Activated T-helper 17 cell treated with anti-CD3 and anti-CD28 coated beads, Interleukin-2, amount 50 U/mL, for 72 hours (primary cell): ENCODE measurements around the gene EPB41L5. TPM values are rescaled to one million over a fixed set of nuclear protein-coding genes. Genes with fewer than 3 reads are reported as not detected.
A peak's percentile ranks its signal among the peaks of the same experiment; 100 is the strongest.

Experiments
- ATAC-seq: fragments of 150-1000 bp; cut with Tn5 transposase; replicated peaks from 2 replicates; pipeline ENCODE4 v1.10.0; 2021; ENCODE audit warnings: mild to moderate bottlenecking, moderate library complexity
- H3K27ac Mint-ChIP-seq: one replicate; pipeline ENCODE4 v1.8.0; 2022; ENCODE audit warnings: mixed read lengths
- H3K27me3 Mint-ChIP-seq: one replicate; pipeline ENCODE4 v1.8.0; 2022; ENCODE audit warnings: mixed read lengths
- H3K36me3 Mint-ChIP-seq: one replicate; pipeline ENCODE4 v1.8.0; 2022; ENCODE audit warnings: low read depth, mild to moderate bottlenecking, mixed read lengths
- H3K4me1 Mint-ChIP-seq: one replicate; pipeline ENCODE4 v1.8.0; 2022; ENCODE audit warnings: mixed read lengths
- H3K4me3 Mint-ChIP-seq: one replicate; pipeline ENCODE4 v1.8.0; 2022; ENCODE audit warnings: mild to moderate bottlenecking, mixed read lengths
- H3K9me3 Mint-ChIP-seq: one replicate; pipeline ENCODE4 v1.8.0; 2022; ENCODE audit warnings: mixed read lengths
- total RNA-seq, 2 donors: library from RNA; stranded (reverse); gene quantifications; one replicate each; pipeline ENCODE4 v1.2.3, GENCODE V29; 2022

EPB41L5 gene
- total RNA-seq, 2 donors from 2014 or later, result 1.9 to 2.4 TPM

DNA sequence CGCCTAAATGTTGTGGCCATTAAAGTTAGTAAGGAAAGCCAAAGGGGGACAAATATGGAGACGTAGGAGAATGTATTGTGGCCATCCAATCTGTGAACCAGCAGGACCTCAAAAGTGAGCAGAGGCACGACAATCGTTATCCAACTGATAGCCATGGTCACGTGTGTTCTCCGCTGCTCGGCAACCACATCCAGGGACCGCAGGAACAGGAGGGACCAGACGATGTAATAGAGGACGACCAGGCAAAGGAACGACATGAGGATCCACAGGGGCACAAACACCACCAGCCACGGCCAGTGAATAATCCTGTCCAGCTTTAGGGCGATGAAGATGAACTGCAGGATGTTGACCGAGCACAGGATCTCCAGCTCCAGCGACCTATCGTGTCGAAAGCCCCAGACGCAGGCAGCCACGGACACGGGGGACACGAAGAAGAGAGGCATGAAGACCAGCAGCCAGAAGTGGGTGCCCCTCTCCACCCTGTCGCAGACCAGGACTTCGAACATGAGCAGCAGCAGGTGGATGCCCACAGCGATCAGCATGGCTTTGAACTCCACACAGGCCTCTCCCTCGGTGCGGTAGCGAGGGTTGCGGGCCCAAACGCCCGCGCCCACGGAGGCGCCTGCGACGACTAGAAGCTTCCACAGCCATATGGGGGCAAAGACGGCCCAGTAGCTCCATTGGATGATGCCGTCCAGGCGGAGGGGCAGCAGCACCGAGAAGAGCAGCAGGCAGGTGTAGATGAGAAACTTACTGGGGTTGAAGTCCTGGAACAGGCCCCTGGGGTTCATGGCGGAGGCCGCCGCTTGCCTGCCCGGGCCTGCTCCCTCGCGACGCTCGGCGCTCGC is 209.5 kb downstream of the EPB41L5 start:
- Mint-ChIP-seq H3K9me3 (peaks cover 3% of the 10 kb centered on the region), H3K27me3 (no peaks in the 10 kb centered on the region), H3K4me3 (peak overlapping the region; percentile 83), H3K27ac (peak overlapping the region; percentile 88), H3K4me1 (peaks cover 33% of the 10 kb centered on the region), H3K36me3 (peaks cover 42% of the 10 kb centered on the region)
- no peak for ATAC-seq

DNA sequence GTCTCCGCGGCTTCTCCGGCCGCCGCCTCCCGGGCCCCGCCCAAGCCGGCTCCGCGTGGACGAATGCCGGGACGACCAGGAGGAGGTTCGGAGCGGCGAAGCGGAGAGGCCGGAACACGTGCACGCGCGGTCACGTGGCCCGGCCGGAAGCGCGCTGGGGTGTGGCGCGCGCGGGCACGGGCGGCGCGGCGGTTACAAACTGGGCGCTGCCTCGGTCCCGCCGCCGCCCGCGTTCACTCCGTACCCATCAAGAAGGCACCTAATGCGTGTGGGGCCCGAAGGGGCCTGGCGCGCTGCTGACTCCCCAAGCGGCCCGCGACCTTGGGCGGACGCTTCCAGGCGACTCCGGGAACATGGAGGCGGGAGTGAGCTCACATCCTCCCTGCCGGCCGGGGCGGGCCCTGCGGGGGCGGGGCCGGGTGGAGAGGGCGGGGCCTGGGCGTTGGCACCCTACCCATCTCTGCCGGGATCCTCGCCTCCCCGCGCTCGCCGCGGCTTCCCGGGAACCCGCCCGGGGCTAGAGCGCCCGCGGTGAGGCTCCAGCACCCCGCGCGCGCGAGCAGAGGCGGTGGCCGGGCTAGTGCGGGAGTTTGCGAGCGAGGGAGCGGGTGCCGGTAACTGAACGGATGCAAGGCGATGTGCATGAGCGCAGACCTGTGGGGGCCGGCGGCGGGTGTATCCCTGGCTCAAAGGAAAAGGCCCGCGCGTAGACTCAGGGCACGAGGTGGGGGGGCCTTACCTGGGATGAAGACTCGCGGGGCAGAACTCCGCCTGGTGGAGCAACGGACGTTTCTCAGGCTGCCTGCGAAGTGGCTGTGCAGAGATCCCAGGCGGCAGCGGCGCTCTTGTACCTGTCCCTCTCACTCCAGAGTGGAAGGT is 210.4 kb downstream of the EPB41L5 start, which contains the start of gene TMEM185B:
Gene TMEM185B, minus strand, starts transcription at position 367 of the 879 bp plus-strand sequence. CDS start 424 bp downstream, outside the sequence.
- Mint-ChIP-seq H3K4me1 (peaks cover 31% of the 10 kb centered on the region), H3K9me3 (peaks cover 3% of the 10 kb centered on the region), H3K4me3 (peak within 1 kb of the TSS; percentile 83), H3K36me3 (peaks cover 43% of the 10 kb centered on the region), H3K27me3 (no peaks in the 10 kb centered on the region), H3K27ac (peak within 1 kb of the TSS; percentile 88)
- ATAC-seq, result peak; percentile 94

DNA sequence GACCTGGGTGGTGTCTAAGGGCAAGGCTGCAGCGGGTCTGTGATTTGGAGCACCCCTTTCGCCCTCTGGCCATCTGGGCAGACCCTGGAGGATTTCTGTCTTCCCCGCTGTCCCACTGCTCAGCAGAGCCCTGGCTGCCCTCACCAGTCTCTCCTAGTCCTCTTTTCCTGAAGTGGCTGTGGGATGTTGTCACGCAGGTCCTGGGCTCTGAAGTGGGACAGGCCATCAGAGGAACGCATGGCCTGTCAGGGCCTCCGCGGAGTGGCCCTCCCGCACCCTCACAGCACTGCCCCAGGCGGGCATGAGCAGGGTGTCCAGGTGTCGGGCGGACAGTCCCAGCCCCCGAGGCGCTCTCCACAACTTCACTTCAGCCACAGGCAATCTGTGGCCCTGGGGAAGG is 211.4 kb downstream of the EPB41L5 start:
- H3K27ac Mint-ChIP-seq, result peak overlapping the region; percentile 84
- ATAC-seq, result no peak
- peaks cover 43% of the 10 kb centered on the region for H3K36me3 Mint-ChIP-seq
- peaks cover 37% of the 10 kb centered on the region for H3K4me1 Mint-ChIP-seq
- no peaks in the 10 kb centered on the region for H3K27me3 Mint-ChIP-seq
- H3K4me3 Mint-ChIP-seq, result peak overlapping the region; percentile 83
- peaks cover 3% of the 10 kb centered on the region for H3K9me3 Mint-ChIP-seq

DNA sequence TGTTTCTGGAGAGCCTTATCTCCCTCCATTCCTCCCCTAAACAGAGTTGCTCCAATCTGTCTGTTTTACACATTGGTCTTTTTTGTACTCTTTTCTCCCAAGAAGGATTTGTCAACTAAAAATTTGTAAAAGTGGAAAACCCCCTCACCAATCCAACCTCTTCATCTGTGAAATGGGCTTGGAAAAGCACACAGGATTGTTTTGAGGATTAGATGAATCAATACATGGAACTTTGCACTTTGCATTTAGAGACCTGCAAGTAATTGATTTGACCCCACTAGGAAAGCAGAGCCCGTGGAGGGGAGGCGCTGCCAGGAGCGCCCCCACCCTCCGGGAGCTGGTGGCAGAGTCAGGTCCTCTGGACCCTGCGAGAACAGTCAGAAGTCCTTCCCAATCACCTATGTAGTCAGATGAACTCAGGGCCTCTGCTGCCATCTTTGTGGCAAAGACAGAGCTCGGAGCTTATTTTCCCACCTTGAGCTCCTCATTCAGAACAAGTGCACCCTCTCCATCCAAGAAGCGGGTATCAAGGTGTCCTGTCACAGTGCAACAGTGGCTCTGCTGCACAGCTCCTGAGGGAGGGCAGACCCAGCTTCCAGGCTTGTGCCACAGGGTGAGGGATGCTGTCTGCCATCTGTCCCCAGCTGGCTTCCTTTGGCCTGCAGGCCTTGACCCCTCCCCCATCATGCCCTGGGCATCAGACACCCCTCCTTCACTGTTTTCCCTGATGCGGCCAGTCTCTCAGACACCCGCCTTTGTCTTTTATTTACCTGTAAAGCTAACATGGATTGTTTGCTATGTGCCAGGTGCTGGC is 212.1 kb downstream of the EPB41L5 start:
- Mint-ChIP-seq H3K27me3 (no peaks in the 10 kb centered on the region), H3K4me1 (peaks cover 37% of the 10 kb centered on the region), H3K36me3 (peaks cover 41% of the 10 kb centered on the region), H3K27ac (peak overlapping the region; percentile 84), H3K9me3 (peaks cover 3% of the 10 kb centered on the region), H3K4me3 (peak overlapping the region; percentile 83)
- ATAC-seq, result no peak

DNA sequence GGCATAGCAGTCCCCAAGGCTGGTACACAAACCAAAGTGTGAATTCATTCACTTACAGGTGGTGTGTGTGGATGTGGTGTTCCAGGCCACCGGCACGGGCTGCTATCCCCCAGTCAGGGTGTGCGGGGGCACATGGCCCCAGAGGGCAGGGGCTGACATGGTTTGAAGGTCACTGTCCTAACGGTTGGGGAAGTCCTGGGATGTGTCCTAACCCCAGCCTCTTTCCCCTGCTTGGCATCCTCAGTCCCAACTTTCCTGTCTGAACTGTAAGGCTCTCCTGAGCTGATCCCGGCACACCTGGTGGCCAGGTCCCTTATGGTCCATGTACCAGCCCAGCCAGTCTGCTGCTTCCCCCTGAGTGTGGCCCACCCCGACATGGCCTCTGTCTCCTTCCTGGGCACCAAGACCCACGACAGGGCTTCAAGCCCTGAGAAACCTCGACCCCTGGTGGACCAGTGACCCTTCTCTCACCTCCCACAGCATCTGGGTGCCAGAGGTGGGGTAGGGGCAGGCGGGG is 212.7 kb downstream of the EPB41L5 start:
- no peaks in the 10 kb centered on the region for H3K27me3 Mint-ChIP-seq
- peaks cover 38% of the 10 kb centered on the region for H3K36me3 Mint-ChIP-seq
- H3K9me3 Mint-ChIP-seq, result peaks cover 3% of the 10 kb centered on the region
- no peak for ATAC-seq
- peaks cover 32% of the 10 kb centered on the region for H3K4me1 Mint-ChIP-seq
- H3K4me3 Mint-ChIP-seq, result no peak overlapping the region
- H3K27ac Mint-ChIP-seq, result no peak overlapping the region

DNA sequence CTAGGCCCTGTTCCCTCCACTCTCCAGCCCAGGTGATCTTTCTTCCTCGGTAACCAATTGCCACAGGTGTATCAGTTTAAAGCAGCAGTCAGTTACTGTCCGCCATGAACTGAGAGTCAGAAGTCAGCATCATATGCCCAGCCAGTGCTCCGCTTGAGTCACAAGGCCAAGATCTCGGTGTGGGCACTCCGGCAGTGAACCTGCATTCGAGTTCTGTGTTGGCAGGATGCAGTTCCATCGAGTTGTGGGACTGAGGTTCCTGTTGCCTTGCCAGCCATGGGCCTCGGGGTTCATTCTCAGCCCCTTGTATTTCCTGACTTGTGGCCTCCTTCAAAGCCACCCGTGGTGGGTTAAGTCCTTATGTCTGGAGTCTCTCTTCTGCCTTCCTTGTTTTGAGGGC is 213.4 kb downstream of the EPB41L5 start:
- Mint-ChIP-seq H3K4me3 (no peak overlapping the region), H3K4me1 (peaks cover 30% of the 10 kb centered on the region), H3K27ac (peak overlapping the region; percentile 70), H3K36me3 (peaks cover 37% of the 10 kb centered on the region), H3K27me3 (no peaks in the 10 kb centered on the region), H3K9me3 (peaks cover 3% of the 10 kb centered on the region)
- no peak for ATAC-seq

DNA sequence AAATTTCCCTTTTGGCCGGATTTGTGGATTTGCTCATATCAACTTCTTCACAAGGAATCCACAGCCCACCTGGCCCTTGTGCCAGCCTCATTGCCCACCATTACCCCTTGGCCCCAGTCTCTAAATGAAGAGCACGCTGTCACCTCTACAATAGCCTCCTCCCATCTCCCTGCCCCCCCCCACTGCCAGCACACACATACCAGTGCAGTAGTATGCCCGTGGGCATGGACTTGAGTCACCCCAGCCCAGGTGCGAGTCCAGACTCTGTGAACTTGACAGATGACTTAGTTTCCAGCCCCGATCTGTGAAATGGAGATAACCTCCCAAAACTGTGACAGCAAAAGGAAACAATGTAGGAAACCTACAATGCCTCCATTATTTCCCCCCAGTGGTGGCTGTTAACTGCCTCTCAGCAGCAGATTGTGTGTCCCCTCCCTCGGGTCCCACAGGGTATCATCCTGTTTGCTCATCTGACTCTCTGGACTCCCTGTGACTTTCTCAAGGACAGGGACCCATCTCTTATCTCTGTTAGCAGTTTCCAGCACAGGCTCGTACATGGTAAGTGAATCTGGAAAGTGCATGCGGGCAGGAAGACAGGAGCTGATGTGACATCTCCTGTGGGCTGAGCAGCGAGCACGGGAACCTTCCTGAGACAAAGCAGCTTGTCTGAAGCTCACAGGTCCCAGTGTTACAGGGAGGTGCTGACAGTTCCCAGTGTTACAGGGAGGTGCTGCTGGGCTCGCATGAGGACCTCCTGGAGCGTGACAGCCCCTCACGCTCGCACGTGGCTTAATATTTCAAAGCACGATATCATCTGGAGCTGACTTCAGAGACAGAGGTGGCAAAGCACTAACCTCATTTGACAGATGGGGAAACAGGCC is 214.5 kb downstream of the EPB41L5 start:
- H3K4me3 Mint-ChIP-seq, result no peak overlapping the region
- H3K27ac Mint-ChIP-seq, result peak overlapping the region; percentile 28
- peaks cover 20% of the 10 kb centered on the region for H3K4me1 Mint-ChIP-seq
- peaks cover 31% of the 10 kb centered on the region for H3K36me3 Mint-ChIP-seq
- no peaks in the 10 kb centered on the region for H3K27me3 Mint-ChIP-seq
- ATAC-seq, result no peak
- H3K9me3 Mint-ChIP-seq, result peaks cover under 1% of the 10 kb centered on the region

DNA sequence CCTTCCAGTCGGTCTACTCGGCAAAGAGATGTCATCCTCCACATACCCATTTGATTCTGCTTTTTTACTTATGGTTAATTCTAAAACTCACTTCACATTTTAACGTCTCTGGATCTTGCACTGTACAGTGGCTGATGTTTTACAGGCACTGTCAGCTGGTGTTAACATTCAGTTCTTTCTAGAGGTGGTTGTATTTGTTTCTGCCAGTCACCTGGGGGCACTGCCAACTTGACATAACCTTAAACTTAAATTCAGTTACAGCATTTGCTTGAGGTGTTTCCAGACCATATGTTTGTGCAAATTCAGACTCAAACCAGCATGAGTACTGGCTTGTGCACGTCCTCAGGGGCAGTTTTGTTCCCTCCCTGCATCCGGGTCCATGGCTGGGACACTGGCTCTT is 215.6 kb downstream of the EPB41L5 start:
- Mint-ChIP-seq H3K9me3 (no peaks in the 10 kb centered on the region), H3K36me3 (peaks cover 27% of the 10 kb centered on the region), H3K4me3 (peak overlapping the region; percentile 85), H3K27ac (peak overlapping the region; percentile 47), H3K27me3 (no peaks in the 10 kb centered on the region), H3K4me1 (peaks cover 24% of the 10 kb centered on the region)
- ATAC-seq, result no peak

Other genes with a start within 250 kb of the EPB41L5 start
- gene TMEM185B, start 210.3 kb downstream of the EPB41L5 start, total RNA-seq, result 10 to 100 TPM; 28.0 to 31.2 TPM
- gene RALB, start 239.8 kb downstream of the EPB41L5 start, total RNA-seq, result 10 to 100 TPM; 77.4 to 91.9 TPM